ENCODE measurements around the gene ADGRF5. TPM values are rescaled to one million over a fixed set of nuclear protein-coding genes. Genes with fewer than 3 reads are reported as not detected.

The ADGRF5 gene
- total RNA-seq, 1 donor from 2014 or later: not detected

DNA sequence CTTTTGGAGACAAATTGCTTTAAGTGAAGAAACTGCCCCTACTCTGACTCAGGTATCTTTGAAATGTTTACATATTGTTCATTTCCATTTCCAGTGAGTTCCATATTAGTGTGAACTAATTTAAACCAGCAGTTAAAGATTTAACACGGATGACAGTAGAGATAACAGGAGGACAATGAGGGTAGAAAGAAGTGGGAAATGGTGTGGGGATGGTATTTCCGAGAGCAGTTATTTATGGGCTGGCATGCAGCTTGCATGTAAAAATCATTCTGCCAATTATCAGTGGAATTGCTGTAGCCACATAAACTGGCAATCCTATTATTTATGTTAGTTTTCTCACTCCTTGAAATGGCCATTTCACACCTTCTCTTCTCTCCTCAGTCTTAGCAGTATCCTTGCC lies 8.6 kb upstream of the ADGRF5 start:
- intact Hi-C loops (cut with micrococcal nuclease): no loop called here

DNA sequence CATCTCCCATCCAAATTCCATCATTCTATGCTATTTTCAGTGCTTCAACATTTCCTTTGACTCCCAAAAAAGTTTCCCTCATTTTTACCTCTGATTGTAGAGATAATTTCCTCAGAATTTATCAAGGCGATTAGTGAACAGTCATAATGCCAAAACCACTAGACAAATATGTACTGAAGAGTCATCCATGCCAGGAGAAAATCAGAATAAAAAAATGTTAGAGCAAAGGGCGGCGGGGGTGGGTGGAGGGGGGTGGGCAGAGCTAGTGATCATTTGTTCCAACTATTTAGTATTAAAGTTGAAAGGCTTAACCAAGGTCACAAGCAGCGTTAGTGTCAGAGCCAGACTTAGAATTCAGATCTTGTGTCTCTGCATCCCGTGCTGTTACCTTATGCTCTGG lies 5.3 kb upstream of the ADGRF5 start:
- intact Hi-C loops (cut with micrococcal nuclease): no loop called here

DNA sequence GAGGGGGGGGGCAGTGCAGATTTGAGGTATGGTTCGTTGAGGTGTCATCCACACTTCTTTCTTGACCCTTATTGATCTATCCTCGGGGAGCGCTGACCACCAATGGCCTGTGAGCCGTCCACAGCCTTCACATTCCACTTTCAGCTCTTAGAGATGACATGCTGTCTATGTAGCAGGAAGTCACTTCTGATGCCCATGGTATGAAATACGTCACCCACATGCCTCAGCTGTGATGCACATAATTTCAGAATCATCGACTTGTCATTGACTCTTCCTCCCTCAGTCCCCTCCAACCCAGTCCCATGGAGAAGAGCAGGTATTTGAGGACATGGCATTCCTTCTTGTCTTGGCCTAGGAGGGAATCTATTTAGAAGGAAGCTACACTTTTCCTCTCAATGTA lies 4.7 kb upstream of the ADGRF5 start:
- intact Hi-C loops (cut with micrococcal nuclease): no loop called here

DNA sequence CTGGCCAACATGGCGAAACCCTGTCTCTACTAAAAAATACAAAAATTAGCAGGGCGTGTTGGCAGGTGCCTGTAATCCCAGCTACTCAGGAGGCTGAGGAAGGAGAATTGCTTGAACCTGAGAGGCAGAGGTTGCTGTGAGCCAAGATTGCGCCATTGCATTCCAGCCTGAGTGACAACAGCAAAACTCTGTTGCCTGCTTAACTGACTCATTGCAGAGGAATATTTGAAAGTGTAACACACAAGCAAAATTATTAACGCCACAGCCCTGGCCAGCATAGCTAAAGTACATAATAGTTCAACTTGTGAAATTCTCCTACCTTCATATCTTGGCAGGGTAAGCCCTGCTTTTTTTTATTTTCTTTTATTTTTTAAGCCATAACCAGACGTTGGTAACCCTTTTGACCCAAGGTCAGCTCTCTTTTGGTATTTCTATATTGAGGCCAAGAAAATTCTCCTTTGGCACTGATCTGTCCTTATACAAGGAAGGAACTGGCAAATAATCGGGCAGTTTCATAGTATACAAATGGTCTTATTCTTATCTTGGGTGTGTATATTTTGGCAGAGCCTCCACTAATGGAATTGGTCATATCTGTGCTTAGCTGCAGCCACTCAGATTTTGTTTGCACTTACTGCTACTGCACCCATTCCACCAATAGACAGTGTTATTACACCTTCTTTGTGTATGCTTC lies 4.0 kb upstream of the ADGRF5 start:
- intact Hi-C loops (cut with micrococcal nuclease): no loop called here

- intact Hi-C loops (cut with micrococcal nuclease): no loop called here
These were observed 1.7 kb upstream of the ADGRF5 start for GRCh38 chr6:46923476-46923875.

DNA sequence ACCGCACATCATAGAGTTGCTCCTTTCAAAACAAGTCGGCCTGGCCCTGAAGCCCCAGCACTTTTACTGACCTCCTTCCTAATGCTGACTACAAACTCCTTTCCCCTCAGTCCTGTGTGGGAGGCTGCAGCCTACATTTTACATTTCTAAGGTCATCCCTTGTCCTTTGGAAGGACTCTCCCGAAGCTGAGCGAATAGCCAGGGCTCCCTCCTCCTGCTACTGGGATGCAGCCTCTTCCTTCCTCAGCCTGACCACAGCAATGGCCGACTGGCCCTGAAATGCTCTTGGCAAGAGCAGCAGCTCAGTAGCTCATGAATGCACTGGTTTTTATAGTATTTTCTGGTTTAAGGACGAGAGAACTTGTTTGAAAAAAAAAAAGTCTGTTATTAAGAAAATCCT lies 679 bp downstream of the ADGRF5 start:
- intact Hi-C loops (cut with micrococcal nuclease): no loop called here

- intact Hi-C loops (cut with micrococcal nuclease): no loop called here
These were observed 2.9 kb downstream of the ADGRF5 start for GRCh38 chr6:46918806-46919205.

GRCh38 chr6:46917002-46917545 lies 4.7 kb downstream of the ADGRF5 start:
- intact Hi-C loops (cut with micrococcal nuclease): no loop called here

DNA sequence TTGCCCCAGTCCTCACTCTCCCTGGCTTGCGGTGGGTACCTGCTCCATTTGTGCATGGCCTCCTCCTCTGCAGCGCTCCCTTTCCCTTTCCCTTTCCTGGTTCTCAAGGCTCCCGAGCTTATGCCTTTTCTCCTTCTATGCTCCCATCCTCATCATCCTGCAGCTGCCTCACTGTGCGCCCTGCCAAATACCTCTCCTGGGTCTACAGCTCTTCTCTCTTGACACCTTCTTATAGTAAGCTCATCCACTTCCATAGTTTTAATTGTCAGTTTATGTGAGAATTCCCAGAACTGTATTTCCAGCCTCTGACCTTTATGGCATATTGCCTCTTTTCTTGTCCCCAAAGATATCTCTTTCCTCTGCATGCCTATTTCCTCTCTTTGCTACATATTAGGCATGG lies 5.9 kb downstream of the ADGRF5 start:
- intact Hi-C loops (cut with micrococcal nuclease): no loop called here

- intact Hi-C loops (cut with micrococcal nuclease): no loop called here
These were observed 6.4 kb downstream of the ADGRF5 start for GRCh38 chr6:46915380-46915779.

GRCh38 chr6:46914279-46914810 lies 7.4 kb downstream of the ADGRF5 start:
- intact Hi-C loops (cut with micrococcal nuclease): no loop called here

- intact Hi-C loops (cut with micrococcal nuclease): no loop called here
These were observed 12.4 kb downstream of the ADGRF5 start for GRCh38 chr6:46909371-46909770.

DNA sequence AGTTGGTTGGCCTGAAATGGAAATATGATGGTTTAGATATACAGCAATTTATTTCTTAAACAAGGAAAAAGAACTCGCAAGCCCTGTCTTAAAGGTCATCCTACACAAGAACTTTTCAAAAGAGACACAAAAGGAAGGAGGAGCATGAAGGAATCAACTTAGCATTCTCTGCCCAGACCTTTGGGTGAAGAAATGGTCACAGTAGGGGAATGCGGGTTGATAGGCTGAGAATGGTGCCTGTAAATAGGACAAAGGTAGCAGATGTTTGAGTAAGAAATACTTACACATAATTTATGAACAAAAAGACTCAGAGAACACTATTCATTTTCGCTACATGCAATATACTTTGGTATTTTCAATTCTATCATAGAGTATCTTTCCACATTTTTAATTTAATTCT lies 15.0 kb downstream of the ADGRF5 start:
- intact Hi-C loops (cut with micrococcal nuclease): no loop called here

DNA sequence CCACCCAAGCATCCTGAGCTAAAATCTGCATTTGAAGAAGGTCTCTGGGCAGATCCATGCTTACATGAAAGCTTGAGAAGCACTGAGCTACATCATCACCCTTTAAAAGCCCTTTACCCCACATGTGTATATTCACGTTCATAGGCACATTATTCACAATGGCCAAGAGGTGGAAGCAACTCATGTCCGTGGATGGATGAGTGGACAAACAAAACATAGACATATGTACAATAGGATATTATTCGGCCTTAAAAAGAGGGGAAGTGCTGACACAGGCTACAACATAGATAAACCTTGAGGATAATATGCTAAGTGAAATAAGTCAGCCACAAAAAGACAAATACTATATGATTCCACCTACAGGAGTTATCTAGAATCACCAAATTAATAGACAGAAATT lies 17.6 kb downstream of the ADGRF5 start:
- intact Hi-C loops (cut with micrococcal nuclease): no loop called here

GRCh38 chr6:46903175-46903574 lies 18.6 kb downstream of the ADGRF5 start:
- intact Hi-C loops (cut with micrococcal nuclease): no loop called here

- intact Hi-C loops (cut with micrococcal nuclease): no loop called here
These were observed 19.8 kb downstream of the ADGRF5 start for GRCh38 chr6:46901882-46902314.

GRCh38 chr6:46900266-46900665 lies 21.5 kb downstream of the ADGRF5 start:
- intact Hi-C loops (cut with micrococcal nuclease): no loop called here

GRCh38 chr6:46899659-46900058 lies 22.1 kb downstream of the ADGRF5 start:
- intact Hi-C loops (cut with micrococcal nuclease): no loop called here

- intact Hi-C loops (cut with micrococcal nuclease): no loop called here
These were observed 23.7 kb downstream of the ADGRF5 start for GRCh38 chr6:46898006-46898405.

DNA sequence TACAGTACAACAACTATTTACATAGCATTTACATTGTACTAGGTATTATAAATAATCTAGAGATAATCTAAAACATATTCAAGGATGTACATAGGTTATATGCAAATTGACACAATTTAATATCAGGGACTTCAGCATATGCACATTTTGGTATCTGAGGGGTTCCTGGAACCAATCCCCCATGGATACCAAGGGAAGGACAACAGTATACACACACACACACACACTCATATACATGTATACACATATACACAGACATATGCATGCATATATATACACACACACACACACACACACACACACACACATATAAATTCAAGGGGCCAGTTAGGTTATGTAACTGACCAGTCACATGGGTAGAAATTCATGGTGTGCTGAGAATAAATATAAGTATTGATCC lies 24.9 kb downstream of the ADGRF5 start:
- intact Hi-C loops (cut with micrococcal nuclease): no loop called here

DNA sequence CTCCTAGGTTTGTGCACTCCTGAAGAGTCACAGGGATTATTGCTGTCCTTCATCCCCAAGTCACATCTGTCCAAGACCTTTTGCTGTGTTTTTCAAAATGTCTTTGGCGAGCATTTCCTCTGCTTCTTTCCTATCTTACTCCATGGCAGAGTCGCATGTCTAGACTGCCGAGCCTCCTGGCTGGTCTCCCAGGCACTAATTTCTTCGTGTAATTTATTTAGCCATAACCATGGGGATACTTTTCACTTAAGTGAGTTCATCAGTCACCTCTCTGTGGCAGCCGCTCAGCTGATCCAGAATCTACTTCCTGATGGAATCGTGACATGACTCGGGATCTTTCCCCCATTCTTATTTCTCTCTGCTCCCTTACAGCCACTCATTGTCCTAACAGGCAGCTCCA lies 25.8 kb downstream of the ADGRF5 start:
- intact Hi-C loops (cut with micrococcal nuclease): no loop called here

- intact Hi-C loops (cut with micrococcal nuclease): no loop called here
These were observed 27.3 kb downstream of the ADGRF5 start for GRCh38 chr6:46894433-46894832.

DNA sequence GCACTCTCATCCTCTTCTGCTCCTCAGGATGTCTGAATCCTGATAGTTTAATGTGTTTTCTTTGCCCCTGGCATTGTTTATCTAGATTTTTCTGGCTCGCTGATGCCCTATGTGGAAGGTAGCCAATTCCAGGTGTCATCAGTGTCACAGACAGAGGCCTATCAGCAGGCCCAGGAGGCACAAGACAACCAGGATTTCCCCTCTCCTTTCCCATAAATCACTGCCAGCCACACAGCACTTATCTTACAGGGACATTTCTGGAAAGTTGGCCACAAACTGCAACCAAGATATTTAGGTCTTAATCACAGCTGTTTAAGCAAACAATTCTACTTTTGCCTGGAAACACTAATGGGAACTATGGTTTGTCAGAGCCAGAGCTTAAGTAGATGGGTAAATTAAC lies 28.1 kb downstream of the ADGRF5 start:
- intact Hi-C loops (cut with micrococcal nuclease): no loop called here

Data from T-helper 2 cell treated with Interferon-gamma antibody and Interleukin-4, amounts not matched to agents 100 ng/mL and 5 ng/mL, for 36 hours (primary cell).